KBM-7 (cell line): ENCODE data around the gene RBM7.
A peak's percentile ranks its signal among the peaks of the same experiment; 100 is the strongest.

Experiments used
- DNase-seq: peaks from one replicate; pipeline ENCODE4 v3.0.0-alpha.2; 2015
- in situ Hi-C: fragments of 300-500 bp; cut with MboI; formaldehyde crosslinking; loops from 2 replicates; pipeline ENCODE4 v1.14.3; 2020; ENCODE audit warnings: low sequenced_read_pairs, low pct_unique_long_range_greater_than_20kb, mixed read lengths

Gene RBM7

GRCh38 chr11:114392735-114393667, 7.5 kb upstream of the RBM7 start:
- in situ Hi-C loops = no loop called here
- no peak for DNase-seq

- no peak for DNase-seq
- in situ Hi-C loops = no loop called here
Measured at GRCh38 chr11:114395736-114396135, 4.7 kb upstream of the RBM7 start.

- no peak for DNase-seq
- in situ Hi-C loops = no loop called here
Measured at GRCh38 chr11:114396916-114397315, 3.5 kb upstream of the RBM7 start.

- DNase-seq = no peak
- in situ Hi-C loops = no loop called here
Measured at GRCh38 chr11:114397349-114397982, 3.0 kb upstream of the RBM7 start.

- in situ Hi-C loops = no loop called here
- DNase-seq = no peak
Measured at GRCh38 chr11:114398303-114398920, 2.1 kb upstream of the RBM7 start.

- in situ Hi-C loops = no loop called here
- DNase-seq = no peak
Measured at GRCh38 chr11:114399490-114400215, 813 bp upstream of the RBM7 start.

GRCh38 chr11:114400915-114401223, 403 bp downstream of the RBM7 start:
- in situ Hi-C loops = no loop called here
- no peak for DNase-seq

- in situ Hi-C loops = no loop called here
Measured at GRCh38 chr11:114401311-114401710, 845 bp downstream of the RBM7 start.

GRCh38 chr11:114412946-114413345, 12.5 kb downstream of the RBM7 start:
- no peak for DNase-seq
- in situ Hi-C loops = no loop called here

More at GRCh38 chr11:114401311-114401710, 845 bp downstream of the RBM7 start:
- DNase-seq = no peak

- in situ Hi-C loops = no loop called here
Measured at GRCh38 chr11:114413958-114414357, 13.5 kb downstream of the RBM7 start.

GRCh38 chr11:114416441-114416961, 16.0 kb downstream of the RBM7 start:
- in situ Hi-C loops = no loop called here

More at GRCh38 chr11:114413958-114414357, 13.5 kb downstream of the RBM7 start:
- DNase-seq = no peak

GRCh38 chr11:114426280-114426679, 25.8 kb downstream of the RBM7 start:
- DNase-seq = no peak
- in situ Hi-C loops = no loop called here

More at GRCh38 chr11:114416441-114416961, 16.0 kb downstream of the RBM7 start:
- no peak for DNase-seq

- in situ Hi-C loops = no loop called here
- DNase-seq = no peak
Measured at GRCh38 chr11:114430290-114430689, 29.8 kb downstream of the RBM7 start.

GRCh38 chr11:114432893-114433292, 32.4 kb downstream of the RBM7 start:
- no peak for DNase-seq
- in situ Hi-C loops = no loop called here

- no peak for DNase-seq
Measured at GRCh38 chr11:114433376-114433775, 32.9 kb downstream of the RBM7 start.

GRCh38 chr11:114438303-114438702, 37.8 kb downstream of the RBM7 start:
- no peak for DNase-seq
- in situ Hi-C loops = no loop called here

More at GRCh38 chr11:114433376-114433775, 32.9 kb downstream of the RBM7 start:
- in situ Hi-C loops = no loop called here

- peak; percentile 93 for DNase-seq
- in situ Hi-C loops = no loop called here
Measured at GRCh38 chr11:114439229-114440120, 39.0 kb downstream of the RBM7 start, which contains the start of gene REXO2. Gene REXO2, plus strand, starts transcription at chr11:114439467. Its CDS starts 62 bp downstream, at chr11:114439529.
